ENCODE data around the gene SSB. TPM values are rescaled to one million over a fixed set of nuclear protein-coding genes. Genes with fewer than 3 reads are reported as not detected.

The SSB gene
- total and polyA plus RNA-seq, 2 experiments from 2014 or later: 90.7 to 235 TPM

GRCh38 chr2:169782513-169782912, 16.2 kb upstream of the SSB start:
- Histone ChIP-seq H3K27me3 (no peaks in the 10 kb centered on the region), H3K27ac (no peak overlapping the region), H3K4me1 (ENCODE audit: low read depth) (no peaks in the 10 kb centered on the region), H3K4me3 (no peak overlapping the region), H3K36me3 (no peaks in the 10 kb centered on the region), H3K9me3 (ENCODE audit: low read depth) (no peaks in the 10 kb centered on the region)
- TF ChIP-seq, protein P1, sequence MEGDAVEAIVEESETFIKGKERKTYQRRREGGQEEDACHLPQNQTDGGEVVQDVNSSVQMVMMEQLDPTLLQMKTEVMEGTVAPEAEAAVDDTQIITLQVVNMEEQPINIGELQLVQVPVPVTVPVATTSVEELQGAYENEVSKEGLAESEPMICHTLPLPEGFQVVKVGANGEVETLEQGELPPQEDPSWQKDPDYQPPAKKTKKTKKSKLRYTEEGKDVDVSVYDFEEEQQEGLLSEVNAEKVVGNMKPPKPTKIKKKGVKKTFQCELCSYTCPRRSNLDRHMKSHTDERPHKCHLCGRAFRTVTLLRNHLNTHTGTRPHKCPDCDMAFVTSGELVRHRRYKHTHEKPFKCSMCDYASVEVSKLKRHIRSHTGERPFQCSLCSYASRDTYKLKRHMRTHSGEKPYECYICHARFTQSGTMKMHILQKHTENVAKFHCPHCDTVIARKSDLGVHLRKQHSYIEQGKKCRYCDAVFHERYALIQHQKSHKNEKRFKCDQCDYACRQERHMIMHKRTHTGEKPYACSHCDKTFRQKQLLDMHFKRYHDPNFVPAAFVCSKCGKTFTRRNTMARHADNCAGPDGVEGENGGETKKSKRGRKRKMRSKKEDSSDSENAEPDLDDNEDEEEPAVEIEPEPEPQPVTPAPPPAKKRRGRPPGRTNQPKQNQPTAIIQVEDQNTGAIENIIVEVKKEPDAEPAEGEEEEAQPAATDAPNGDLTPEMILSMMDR (IDR thresholded peaks at IDR 0.05; ENCODE audit: low read depth, low read length): no peak
- no peak for DNase-seq (ENCODE audit: low read depth in 1 of 2, low spot score in 1 of 2)

DNA sequence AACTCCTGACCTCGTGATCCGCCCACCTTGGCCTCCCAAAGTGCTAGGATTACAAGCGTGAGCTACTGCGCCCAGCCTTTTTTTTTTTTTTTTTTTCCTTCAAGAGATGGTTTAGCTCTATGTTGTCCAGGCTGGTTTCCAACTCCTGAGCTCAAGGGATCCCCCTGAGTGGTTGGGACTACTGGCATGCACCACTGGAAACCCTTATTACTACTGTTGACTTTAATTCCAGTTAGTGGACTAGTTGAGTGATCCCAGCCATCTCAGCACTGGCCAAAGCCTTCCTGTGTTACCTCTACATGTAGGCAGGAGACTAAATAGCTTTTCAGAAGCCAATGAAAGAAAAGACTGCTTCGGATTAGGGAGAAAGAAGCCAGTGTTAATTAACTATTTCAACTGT, 8.1 kb upstream of the SSB start:
- Histone ChIP-seq H3K4me3 (no peak overlapping the region), H3K4me1 (ENCODE audit: low read depth) (no peaks in the 10 kb centered on the region), H3K27ac (no peak overlapping the region), H3K36me3 (no peaks in the 10 kb centered on the region), H3K9me3 (ENCODE audit: low read depth) (no peaks in the 10 kb centered on the region), H3K27me3 (no peaks in the 10 kb centered on the region)
- DNase-seq (ENCODE audit: low read depth in 1 of 2, low spot score in 1 of 2): no peak
- TF ChIP-seq, protein P1 (IDR thresholded peaks at IDR 0.05; ENCODE audit: low read depth, low read length): no peak

DNA sequence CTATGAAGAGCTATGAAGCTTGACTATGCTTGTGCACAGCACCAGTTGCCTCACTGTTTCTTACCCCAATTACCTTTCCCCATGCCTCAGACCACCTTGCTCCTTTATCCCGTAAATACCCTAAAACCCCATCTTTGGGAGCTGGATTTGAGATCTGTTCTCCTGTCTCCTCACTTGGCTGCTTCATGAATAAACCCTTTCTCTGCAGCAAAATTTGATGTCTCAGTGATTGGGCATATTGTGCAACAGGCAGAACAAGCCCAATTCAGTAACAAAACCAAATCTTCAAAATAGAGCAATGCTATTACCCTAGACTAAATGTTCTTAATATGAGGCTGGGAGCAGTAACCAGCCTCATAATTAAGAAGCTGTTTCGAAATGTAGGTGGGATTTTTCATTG, 3.5 kb upstream of the SSB start:
- no peaks in the 10 kb centered on the region for H3K9me3 ChIP-seq (ENCODE audit: low read depth)
- TF ChIP-seq, protein P1 (IDR thresholded peaks at IDR 0.05; ENCODE audit: low read depth, low read length): no peak
- no peaks in the 10 kb centered on the region for H3K27me3 ChIP-seq
- H3K4me3 ChIP-seq: no peak overlapping the region
- no peaks in the 10 kb centered on the region for H3K36me3 ChIP-seq
- H3K27ac ChIP-seq: no peak overlapping the region
- H3K4me1 ChIP-seq (ENCODE audit: low read depth): peaks cover 4% of the 10 kb centered on the region
- DNase-seq (ENCODE audit: low read depth in 1 of 2, low spot score in 1 of 2): no peak

- no peaks in the 10 kb centered on the region for H3K9me3 ChIP-seq (ENCODE audit: low read depth)
- H3K4me3 ChIP-seq: no peak overlapping the region
- TF ChIP-seq, protein P1 (IDR thresholded peaks at IDR 0.05; ENCODE audit: low read depth, low read length): no peak
- no peaks in the 10 kb centered on the region for H3K27me3 ChIP-seq
- no peak overlapping the region for H3K27ac ChIP-seq
- DNase-seq (ENCODE audit: low read depth in 1 of 2, low spot score in 1 of 2): no peak
- H3K4me1 ChIP-seq (ENCODE audit: low read depth): peaks cover 4% of the 10 kb centered on the region
- peaks cover 5% of the 10 kb centered on the region for H3K36me3 ChIP-seq
Observed at GRCh38 chr2:169796441-169796840, 2.2 kb upstream of the SSB start.

DNA sequence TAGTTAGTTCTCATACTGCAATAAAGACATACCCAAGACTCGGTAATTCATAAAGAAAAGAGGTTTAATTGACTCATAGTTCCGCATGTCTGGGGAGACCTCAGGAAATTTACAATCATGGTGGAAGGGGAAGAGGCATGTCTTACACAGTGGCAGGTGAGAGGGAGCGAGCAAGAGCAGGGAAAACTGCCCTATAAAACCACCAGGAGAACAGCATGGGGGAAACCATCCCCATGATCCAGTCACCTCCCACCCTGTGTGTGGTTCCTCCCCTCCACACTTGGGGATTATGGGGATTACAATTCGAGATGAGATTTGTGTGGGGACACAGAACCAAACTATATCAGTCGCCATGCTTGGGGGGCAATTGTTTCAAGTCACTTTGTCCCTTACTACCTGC, 1.1 kb upstream of the SSB start:
- Histone ChIP-seq H3K27me3 (no peaks in the 10 kb centered on the region), H3K9me3 (ENCODE audit: low read depth) (no peaks in the 10 kb centered on the region), H3K4me1 (ENCODE audit: low read depth) (peaks cover 4% of the 10 kb centered on the region), H3K4me3 (no peak overlapping the region), H3K36me3 (peaks cover 10% of the 10 kb centered on the region), H3K27ac (no peak overlapping the region)
- TF ChIP-seq, protein P1 (IDR thresholded peaks at IDR 0.05; ENCODE audit: low read depth, low read length): no peak
- DNase-seq (ENCODE audit: low read depth in 1 of 2, low spot score in 1 of 2): no peak

GRCh38 chr2:169798397-169798717, 314 bp upstream of the SSB start:
- Histone ChIP-seq H3K27ac (peak overlapping the region; percentile 84), H3K4me3 (peak overlapping the region; percentile 67), H3K27me3 (no peaks in the 10 kb centered on the region), H3K36me3 (peaks cover 13% of the 10 kb centered on the region), H3K4me1 (ENCODE audit: low read depth) (peaks cover 4% of the 10 kb centered on the region), H3K9me3 (ENCODE audit: low read depth) (no peaks in the 10 kb centered on the region)
- TF ChIP-seq, protein P1 (IDR thresholded peaks at IDR 0.05; ENCODE audit: low read depth, low read length): no peak
- DNase-seq (ENCODE audit: low read depth in 1 of 2, low spot score in 1 of 2): no peak

Measured in cardiac muscle cell (in vitro differentiated cells and primary cell).